GM19324 (cell line): ENCODE measurements around the gene SNX15.
"Not testable (repeated sequence)": the region's sequence is repeated elsewhere in the genome, so short reads cannot be mapped to it uniquely, and the experiment has no call there.

Source experiments
- ATAC-seq: cut with Tn5 transposase; IDR thresholded peaks from one replicate; pipeline ENCODE4 v1.9.1; 2021; ENCODE audit warnings: mild to moderate bottlenecking, moderate library complexity; ENCODE audit not compliant: unreplicated experiment, low FRiP score

Gene SNX15

DNA sequence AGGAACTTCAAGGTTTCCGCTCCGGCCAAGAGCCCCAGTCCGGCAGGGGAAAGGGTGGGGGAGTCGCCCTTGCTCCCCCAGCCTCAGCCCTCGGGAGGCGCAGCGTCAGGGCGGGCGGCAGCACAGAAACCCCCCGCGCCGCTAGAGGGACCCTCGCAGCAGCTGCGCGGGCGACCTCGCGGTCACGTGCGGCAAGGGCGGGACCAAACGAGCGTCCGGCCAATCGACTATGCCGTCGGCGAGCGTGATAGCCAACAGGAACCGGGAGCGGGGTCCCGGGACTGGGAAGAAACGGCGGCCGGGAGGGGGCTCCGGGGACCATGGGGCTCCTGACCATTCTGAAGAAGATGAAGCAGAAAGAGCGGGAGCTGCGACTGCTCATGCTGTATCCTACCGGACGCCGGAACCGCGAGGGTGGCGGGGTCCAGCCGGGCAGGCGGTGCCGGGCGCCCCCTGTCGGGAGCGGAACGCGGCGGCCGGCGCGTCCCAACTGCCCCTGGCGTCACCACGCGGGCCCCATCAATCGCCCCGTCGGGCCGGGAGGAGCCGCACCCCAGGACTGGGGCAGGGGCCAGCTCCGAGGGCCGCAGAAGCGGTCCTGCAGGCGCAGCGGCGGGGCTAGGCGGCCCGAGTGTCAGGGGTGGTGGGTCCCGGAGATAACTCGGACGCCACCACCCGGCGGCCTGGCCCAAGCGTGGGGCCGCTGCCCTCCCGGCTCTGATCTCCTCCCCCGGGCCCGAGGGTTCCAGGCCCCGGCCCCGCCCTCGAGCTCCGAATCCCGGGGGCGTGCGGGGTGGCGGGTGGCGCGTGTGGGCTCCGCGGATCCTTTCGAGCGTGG is 13.1 kb upstream of the SNX15 start, which contains the start of gene ARL2:
ARL2 (plus strand) TSS at position 273 of the 838 bp plus-strand sequence; CDS start at position 321, 48 bp downstream.
- peak; percentile 86 for ATAC-seq

DNA sequence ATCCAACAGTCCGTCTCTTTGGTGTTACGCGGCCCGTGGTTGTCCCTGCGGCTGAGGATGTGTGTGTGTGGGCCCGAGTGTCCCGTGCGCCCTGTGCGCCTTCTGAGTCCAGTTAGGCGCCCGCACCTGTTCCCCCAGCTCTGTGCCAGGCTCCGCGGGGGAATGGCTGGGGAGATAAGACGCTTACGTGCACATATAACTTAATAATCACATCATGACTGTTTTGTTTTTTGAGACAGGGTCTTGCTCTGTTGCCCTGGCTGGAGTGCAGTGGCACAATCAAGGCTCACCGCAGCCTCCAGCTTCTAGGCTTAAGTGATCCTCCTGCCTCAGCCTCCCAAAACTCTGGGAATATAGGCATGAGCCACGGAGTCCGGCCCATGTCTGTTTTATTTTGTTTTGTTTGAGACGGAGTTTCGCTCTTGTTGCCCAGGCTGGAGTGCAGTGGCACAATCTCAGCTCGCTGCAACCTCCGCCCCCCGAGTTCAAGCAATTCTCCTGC is 12.5 kb upstream of the SNX15 start:
- no peak for ATAC-seq

DNA sequence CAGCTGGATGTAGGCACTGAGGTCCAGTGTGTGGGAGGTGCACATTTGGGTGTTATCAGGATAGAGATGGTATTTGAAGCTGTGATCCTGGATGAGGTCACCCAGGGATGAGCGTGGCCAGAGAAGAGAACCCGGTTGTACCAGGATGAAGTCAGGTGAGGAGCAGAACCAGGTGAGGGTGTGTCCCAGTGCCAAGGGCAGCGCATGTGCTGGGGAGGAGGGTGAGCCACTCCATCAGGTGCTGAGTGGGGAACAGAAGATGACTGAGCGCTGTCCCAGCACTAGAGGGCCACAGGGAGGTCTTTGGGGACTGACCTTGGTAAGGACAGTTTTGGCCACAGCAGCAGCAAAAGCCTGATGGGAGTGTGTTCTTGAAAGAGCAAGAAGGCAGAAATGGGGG is 10.5 kb upstream of the SNX15 start:
- ATAC-seq, result no peak

DNA sequence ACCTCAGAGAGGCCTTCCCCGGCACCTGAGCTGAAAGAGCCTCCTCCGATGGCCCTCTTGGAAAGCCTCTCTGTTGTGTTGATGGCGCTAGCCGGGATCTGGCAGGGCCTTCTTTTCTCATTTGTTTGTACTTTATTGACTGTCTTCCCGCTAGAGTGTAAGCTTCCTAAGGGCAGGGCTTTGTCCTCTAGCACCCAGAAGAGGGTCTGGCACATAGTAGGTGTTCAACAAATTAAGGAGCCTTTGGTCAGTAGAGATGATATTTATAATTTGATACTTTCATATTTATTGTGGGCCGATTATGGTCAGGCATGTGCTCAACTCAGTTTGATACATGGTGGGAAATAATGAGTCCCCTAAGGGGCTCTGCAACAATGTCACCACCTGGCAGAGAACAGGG is 9.3 kb upstream of the SNX15 start:
- ATAC-seq, result no peak

DNA sequence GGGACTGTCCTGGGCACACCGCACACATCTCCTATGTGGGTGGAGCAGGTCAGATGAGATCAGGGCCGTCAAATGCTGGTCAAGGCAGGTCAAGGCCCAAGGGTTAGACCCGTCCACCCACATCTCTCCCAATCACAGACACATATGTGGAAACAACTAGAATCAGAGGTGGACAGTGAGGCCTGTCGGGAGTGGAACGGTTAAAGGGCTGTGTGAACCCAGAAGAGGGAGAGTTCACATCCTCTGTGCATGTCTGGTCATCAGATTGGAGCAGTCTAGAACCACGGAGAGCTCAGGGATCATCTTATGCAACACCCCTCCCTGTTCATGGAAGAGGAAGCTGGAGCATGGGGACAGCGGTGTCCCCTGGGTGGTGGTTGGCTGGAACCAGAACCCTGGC is 7.4 kb upstream of the SNX15 start:
- ATAC-seq, result no peak

DNA sequence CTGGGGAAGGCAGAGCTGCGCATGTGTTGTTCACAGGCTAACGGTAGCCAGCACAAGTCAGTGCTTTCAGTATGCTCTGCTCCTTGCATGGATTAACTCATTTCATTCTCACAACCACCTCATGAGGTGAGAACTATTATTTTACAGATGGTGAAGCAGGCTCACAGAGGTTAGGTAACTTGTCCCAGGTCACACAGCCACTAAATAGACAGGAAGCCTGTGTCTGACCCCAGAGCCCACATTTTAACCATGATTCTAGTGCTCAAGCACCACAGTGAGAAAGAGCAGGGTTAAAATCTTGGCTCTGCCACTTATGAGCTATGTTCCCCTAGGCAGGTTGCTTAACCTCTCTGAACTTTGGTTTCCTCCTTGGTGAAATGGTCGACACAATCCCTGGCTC is 6.2 kb upstream of the SNX15 start:
- ATAC-seq, result no peak

DNA sequence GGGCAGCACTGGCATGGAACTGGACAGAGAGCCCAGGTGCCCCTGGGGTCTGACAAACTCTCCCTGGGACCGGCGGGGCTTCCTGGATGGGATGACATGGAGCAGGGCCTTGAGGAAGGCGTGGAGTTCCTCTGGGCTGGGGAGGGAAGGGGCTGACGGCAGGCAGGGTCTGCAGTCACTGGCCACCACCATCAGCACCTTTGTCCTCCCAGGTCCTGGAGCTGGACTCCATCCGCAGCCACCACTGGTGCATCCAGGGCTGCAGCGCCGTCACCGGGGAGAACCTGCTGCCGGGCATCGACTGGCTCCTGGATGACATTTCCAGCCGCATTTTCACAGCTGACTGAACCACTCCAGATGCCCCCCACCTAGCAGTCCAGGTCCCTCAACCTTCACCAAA is 5.7 kb upstream of the SNX15 start:
- ATAC-seq, result no peak

DNA sequence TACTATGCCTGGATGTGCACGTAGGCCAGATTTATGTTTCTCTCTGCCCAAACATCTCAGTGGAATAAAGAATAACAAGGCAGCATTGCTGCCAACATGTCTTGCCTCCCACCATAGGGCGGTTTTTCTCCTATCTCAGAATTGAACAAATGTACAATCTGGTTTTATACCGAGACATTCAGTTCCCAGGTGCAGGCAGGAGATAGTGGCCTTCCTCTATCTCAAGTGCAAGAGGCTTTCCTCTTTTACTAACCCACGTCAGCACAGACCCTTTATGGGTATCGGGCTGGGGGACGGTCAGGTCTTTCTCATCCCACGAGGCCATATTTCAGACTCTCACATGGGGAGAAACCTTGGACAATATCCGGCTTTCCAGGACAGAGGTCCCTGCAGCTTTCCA is 3.7 kb upstream of the SNX15 start:
- not testable (repeated sequence) for ATAC-seq

DNA sequence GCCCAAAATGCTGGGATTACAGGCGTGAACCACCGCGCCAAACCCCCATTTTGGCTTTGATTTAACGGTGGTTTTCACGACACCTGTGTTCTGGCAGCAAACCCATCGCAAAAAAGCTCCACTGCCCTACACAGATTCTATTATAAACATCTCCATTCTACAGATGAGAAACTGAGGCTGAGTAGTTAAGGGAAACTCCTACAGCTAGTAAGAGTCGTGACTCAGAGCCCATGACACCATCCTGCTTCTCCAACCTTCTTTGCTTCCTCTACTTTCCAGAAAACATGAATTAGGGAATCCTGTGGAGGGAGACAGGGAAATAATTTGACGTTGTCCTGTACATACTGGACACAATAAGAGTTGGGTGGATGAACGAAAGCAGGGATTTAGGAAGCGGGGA is 429 bp upstream of the SNX15 start:
- ATAC-seq, result no peak

DNA sequence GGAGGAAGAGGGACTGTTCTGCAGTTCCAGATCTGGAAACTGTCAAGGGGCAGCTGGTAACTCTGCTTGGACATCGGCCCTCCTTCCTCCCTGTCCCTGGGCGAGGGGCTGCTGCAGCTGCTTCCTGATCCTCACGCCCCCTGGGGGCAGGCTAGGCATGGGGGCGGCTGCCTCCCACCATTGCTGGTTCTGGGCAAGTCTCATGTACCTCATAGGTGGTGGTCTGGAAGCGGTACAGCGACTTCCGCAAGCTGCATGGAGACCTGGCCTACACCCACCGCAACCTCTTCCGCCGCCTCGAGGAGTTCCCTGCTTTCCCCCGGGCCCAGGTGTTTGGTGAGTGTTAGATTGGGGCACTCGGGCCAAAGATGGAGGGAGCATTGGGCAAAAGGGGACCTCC is 5.0 kb downstream of the SNX15 start:
- ATAC-seq, result no peak

DNA sequence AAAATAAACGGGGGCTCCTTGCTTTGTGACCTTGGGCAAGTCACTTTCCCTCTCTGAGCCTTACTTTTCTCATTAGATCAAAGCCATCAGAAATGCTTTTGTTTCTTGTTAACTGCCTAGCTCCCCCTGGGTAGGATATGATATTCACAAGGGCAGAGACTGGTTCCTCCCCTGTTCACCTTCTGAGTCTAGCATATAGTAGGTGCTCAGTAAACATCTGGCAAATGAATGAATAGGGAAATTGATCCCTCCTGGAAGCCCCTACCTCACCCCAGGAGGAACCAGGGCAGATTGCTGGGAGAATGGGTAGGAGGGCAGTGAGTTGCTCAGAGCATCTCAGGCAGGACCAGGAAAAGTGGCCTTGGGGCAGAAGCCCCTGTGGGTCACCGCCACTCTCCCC is 7.2 kb downstream of the SNX15 start:
- ATAC-seq, result no peak

DNA sequence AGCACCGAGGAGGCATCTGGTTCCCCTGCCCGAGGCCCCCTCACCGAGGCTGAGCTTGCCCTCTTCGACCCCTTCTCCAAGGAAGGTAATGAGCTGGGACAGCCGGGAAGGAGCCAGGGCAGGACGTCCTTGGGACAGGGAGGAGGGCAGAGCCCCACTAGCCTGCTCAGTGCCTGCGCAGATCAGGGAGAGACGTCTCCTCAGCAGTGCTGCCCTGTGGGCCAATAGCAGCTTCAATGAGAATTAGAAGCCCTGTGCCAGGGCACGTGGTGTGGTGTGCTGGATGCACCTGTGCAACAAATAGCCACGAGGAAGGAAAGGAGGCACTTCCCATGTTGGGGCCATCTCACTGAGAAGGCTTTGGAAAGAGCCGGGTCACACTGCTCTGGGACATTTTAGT is 8.3 kb downstream of the SNX15 start:
- ATAC-seq, result no peak

DNA sequence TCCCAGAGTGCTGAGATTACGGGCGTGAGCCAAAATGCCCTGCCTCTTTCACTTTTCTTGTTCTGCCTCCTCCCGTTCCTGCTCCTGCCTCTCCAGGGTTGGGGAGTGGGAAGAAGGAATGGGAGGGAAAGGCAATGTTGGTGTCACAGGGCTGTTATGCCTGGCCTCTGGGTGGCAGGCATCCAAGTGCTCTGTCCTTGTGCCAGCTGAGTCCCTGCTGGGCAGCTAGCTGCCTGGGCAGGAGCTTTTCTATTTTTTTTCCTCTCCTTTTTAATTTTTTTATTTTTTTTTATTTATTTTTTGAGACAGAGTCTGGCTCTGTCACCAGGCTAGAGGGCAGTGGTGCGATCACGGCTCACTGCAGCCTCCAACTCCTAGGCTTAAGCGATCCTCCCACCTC is 9.7 kb downstream of the SNX15 start:
- ATAC-seq, result no peak

DNA sequence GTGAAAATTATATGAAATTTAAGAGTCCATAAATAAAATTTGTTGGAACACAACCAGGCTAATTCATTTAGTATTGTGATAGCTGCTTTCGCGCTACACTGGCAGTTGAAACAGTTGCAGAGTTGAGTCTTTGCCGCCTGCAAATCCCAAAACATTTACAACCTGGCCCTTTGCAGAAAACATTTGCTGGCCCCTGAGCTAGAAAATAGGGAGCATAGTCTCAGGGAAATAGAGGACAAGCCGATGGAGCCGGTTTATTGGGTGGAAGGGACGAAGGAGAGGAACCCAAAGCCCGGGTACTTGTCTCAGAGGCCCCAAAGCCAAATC is 13.2 kb downstream of the SNX15 start:
- ATAC-seq, result no peak

DNA sequence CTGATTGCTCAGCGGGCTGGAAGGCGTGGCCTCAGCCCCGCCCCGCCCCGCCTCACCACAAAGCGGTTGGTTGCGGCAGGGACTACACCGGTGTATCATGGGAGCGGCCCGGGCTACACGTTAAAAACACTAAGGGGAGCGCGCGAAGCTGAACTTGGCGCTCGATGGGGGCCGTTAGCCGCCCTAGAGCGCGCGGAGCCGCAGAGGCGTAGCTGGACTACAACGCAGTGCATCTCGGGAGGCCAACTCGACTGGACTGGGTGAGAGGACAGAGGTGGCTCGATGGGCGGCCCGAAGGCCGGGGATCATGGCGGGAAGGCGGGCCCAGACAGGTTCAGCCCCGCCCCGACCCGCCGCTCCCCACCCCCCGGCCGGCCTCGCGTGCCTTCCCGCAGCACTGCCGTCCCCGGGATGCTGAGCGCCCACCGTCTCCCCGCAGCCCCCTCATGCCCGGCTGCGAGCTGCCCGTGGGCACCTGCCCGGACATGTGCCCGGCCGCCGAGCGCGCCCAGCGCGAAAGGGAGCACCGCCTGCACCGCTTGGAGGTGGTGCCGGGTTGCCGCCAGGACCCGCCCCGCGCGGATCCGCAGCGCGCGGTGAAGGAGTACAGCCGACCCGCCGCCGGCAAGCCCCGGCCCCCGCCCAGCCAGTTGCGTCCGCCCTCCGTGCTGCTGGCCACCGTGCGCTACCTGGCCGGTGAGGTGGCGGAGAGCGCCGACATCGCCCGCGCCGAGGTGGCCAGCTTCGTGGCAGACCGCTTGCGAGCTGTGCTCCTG is 13.8 kb downstream of the SNX15 start, which contains the start of gene SAC3D1:
SAC3D1 (plus strand) TSS at position 364 of the 776 bp plus-strand sequence; CDS start at position 447, 83 bp downstream.
- peak; percentile 86 for ATAC-seq

DNA sequence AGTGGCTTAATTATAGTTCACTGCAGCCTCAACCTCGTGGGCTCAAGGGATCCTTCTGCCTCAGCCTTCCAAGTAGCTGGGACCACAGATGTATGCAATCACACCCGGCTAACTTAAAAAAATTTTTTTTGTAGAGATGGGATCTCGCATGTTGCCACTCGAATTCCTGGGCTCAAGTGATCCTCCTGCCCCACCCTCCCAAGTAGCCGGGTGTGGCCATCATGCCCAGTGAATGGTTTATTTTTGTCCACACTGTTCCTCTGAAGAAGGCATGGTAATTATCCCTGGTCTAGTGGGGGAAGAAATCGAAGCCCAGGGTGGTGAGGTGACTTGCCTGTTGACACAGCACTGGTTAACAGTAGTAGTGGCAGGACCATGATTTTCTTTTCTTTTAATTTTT is 15.7 kb downstream of the SNX15 start:
- no peak for ATAC-seq

DNA sequence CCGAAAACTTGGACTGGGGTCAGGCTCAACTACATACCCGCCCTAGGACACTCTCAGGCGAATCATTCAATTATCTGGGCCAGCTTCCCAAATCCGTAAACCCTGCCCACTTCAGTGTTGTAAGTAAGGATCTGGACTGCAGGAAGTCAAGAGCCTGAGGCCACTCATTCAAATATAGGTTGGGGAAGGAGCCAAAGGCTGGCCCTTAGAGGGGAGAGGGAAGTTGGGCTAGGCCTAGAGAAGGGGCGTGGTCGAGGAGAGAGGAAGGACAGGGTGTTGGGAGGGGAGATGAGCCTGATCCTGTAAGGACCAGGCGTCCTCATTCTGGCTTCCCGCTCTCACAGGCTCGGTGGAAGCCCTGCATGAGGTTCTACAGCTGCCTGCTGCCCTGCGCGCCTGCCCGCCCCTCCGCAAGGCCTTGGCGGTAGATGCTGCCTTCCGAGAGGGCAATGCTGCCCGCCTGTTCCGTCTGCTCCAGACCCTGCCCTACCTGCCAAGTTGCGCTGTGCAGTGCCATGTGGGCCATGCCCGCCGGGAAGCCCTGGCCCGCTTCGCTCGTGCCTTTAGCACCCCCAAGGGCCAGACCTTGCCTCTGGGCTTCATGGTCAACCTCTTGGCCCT is 16.8 kb downstream of the SNX15 start:
- no peak for ATAC-seq

DNA sequence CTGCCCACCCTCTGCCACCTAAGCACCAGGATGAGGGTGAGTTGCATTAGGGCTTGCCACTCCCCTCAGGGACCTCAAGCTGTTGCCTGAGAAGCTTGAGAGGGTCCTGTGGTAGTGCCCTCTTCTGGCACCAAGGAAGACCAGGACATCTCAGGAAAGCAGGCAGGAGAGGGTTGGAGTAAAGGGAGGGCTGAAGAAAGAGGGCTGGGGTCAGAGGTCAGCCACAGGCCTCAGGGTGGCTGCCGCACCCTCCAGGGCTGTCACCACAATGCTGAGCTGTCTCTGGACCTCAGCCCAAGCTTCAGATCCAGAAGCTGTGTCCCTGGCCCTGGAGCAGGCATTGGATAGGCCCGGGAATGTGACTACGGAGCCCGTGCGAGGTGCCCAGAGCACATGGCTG is 17.8 kb downstream of the SNX15 start:
- ATAC-seq, result no peak

DNA sequence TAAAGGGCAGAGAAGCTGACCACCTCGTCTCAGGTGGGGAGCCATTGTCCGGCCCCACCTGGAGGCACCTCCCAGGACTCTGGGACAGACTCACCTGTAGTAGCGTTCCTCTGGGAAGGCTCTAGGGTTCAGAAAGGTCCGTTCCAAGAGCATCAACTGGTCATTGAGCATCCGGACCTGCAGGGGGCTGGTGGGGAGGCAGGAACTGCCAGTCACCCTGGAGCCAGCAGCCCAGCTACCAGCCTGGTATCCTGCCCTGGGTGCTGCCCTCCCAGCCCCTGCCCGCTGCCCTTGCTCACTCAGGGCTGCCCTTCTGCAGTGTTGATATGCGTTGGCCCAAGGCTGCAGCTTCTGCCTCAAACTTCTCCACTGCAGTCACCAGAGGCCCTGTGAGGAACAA is 18.5 kb downstream of the SNX15 start:
- ATAC-seq, result no peak

DNA sequence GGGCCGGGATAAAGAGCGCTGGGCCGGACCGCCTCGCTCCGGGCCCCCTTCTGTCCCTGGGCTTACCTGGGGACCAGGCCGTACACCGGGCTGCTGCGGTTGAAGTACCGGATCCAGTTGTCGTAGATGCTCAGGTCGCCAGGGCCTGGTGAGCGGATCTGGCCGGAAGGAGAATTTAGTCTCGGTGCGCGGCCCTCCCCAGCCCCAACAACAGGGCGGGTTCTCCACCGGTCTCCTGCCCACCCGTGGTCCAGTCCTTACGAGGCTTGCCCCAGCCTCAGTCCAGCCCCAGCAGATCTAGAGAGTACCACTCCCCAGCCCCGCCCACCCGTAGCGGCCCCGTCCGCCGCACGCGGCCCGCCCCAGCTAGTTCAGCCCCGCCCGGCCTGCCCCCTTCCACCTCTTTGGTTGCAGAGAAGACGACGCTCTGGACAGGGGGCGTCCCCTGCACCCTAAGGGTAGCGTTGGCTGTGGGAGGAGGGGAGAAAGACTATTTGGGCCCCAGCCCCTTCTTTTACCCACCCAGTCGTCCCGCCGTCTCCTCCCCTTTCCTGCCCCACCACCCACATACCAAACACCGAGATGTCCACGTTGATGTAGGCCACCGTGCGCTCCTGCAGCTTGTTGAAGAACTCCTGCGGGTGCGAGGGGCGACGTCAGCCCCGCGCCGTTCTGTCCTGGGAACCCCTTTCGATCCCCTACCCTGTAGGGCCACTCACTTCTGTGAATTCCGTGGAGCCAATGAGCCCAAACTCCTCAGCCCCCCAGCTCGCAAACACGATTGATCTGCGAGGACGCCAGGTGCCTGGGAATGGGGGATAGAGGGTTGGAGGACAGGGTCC is 20.6 kb downstream of the SNX15 start:
- ATAC-seq, result no peak
